SH-SY5Y (cell line): ENCODE measurements around the gene PIP5K1B.

ENCODE experiments used
- GATA2 ChIP-seq: IDR thresholded peaks from 2 replicates; pipeline ENCODE4 v1.6.1; 2011; ENCODE audit warnings: mild to moderate bottlenecking, low read depth, low read length
- GATA3 ChIP-seq: IDR thresholded peaks from 2 replicates; pipeline ENCODE4 v1.6.1; 2011; ENCODE audit warnings: low read depth, mild to moderate bottlenecking, low read length, moderate library complexity

DNA sequence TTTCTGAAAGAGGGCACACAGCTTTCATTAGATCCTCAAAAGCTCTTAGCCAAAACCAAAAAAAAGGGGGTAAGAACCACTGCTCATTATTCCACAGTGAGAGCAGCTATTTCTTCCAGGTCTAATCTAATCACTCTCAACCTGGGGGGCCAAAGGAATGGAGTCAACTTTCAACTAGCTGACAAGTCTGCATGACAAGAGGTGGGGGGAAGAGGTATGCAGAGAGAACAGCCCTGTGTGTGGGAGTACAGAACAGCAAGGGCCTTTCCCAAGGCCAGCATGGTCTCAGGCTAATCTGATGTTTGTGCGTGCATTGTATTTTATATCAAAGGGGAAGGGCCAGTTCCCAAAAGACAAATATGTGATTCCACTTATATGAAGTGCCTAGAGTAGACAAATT lies 36.9 kb upstream of the PIP5K1B start:
- TF ChIP-seq GATA2 (no peak), GATA3 (no peak)
